CD4-positive, alpha-beta T cell treated with Interleukin-1 beta for 1 hour (primary cell): Measurements from ENCODE around the gene TAB2.
"Not testable (repeated sequence)": the region's sequence is repeated elsewhere in the genome, so short reads cannot be mapped to it uniquely, and the experiment has no call there.

ENCODE experiments used
- DNase-seq, 2 donors: peaks; one replicate each; pipeline ENCODE4 v3.0.0-alpha.2; 2020 to 2022

The TAB2 gene

DNA sequence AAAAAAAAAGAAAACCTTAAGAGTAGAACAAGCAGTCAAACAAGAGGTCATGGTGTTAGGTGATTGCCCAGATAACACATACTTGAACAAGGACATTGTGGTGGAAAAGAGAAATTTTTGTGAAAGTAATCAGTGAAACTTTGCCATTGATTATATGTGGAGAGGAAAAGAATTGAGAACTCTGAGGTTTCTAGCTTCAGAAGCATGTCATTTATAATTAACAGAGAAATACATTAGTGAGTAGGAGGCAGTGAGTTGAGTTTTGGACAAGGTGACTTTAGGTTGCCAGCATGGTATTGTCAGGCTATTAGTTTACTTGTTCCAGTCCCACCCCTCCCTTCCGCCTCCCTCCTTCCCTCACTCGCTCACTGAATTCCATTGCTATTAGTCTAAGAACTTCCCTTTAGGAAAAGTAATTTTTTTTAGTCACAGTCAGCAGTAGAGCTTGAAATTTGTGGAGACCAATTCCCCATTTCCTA lies 17.2 kb downstream of the TAB2 start:
- no peak for DNase-seq

DNA sequence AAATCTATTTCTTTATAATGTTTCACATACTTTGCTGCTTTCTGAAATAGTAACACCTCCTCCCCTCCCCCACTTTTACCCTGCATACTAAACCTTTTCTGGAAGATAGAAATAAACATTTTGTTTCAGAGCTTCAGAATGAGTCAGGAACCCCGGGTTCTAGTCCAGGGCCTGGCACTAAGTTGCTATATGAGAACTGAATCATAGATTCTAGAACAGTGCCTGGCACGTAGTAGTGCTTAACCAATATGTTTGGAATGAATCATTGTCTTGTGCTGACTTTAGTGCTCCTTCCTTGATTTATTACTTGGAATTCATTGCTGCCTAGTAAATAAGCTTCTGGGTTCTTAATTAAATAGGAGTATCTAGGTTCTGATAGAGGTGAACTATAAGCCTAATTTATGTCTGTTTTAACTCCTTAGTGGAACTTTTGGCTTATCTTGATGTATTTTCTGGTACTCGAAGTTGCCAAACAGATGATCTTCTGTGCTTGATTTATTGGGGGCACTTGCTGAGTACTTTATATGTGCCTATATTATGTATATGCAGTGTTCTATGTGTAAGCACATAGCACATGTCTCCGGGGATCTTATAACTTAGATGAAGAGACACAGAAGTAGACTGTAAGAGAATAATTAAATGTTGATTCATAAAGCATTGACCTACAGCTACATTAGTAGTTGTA lies 18.6 kb downstream of the TAB2 start:
- peak in 1 of 2 donors; percentile 7 for DNase-seq

DNA sequence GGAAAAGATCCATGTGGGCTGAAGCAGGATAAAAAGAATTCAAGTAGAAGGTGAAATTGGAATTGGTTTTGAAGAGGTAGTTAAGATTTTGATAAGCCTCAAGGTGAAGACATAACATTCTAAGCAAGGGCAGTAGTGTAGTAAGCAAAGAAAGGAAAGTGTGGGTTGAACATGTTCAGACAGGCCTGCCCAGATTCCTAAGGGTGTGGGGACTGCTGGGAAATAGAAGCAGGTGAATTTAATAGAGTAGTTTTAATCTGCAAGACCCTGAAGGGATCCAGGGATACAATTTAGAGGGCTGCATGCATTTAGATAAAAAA lies 19.1 kb downstream of the TAB2 start:
- DNase-seq = no peak

DNA sequence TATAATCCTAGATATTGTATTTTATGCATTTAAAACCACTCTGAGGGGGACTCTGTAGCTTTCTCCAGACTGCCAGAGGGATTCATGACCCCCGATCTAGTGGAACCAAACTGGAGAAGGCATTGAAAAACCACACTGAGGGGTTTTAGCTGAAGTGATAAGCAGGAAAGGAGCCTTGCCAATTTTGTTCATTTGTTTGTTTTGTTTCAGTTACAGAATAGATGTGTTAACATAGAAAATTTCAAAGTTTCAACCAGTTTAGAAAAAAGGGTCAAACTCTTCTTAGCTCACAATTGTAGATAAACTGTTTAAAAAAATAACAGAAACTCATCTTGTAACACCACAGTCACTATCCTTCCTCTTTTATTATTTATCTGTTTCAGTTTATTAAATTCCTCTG lies 19.8 kb downstream of the TAB2 start:
- DNase-seq = no peak

DNA sequence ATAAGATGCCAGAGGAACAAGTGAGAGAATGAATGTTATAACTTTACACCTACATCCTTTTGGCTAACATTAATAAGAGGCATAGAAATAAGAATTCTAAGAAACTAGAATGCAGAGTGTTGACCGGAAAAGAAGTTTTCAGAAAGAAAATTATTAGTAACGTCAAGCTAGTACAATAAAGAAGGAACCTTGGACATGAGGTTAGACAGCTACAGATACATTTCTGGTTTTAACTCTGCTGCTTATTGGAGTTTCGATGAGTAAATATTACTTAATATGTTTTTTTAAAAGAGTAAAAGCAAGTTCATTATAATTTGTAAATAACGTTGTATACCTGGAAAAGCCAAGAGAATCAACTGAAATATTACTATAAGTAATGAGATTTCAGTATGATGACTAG lies 22.7 kb downstream of the TAB2 start:
- DNase-seq = no peak

DNA sequence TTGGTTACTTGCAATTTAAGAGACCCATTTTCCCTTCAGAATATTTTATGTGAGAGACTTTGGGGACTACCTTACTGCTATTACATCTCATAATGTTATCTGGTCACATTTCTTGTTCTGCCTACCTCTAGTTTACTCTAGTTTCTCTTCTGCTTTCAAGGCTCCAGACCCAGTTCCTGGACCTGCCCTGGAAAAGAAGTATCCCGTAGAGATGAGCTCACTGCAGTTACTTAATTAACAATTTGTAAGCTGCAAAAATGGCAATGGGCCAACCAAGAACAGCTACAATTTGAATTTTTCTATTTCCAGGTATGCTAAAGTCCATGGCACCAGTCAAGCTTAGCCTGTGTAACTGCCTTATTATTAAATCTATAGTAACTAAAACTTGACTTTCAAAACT lies 25.0 kb downstream of the TAB2 start:
- DNase-seq = no peak

DNA sequence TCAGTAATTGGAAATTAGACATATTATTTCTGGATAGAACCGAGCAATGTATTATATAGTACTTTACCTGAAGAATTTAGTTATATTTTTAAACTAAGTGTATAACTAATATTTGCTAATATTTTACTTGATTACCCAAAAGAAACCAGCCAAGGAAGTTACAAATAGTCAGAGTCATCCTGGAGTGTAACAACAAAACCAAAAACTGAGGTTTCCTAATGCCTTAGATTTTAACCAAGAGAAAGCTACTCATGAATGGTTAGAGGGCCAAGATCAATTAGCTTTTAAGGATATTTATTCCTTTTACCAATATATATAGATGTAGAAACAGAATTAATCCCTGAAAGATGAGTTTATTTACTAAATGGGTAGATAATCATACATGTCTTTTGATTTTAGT lies 26.0 kb downstream of the TAB2 start:
- no peak for DNase-seq

DNA sequence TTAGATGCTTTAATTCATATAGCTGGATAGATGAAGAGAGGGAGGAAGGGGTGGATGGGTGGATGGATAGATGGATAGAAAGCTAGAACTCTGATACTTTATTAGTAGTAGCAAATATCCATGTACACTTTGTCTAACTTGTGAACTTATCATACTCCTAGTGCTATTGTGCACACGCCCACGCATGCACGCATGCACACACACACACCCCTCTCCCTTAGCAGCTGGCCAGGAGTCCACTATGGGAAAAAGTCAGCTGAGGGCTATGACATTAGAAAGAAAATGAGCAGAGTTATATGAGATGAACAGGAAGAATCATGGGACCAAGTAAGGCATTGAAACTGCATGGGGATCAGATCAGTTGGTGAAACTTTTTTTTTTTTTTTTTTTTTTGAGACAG lies 28.6 kb downstream of the TAB2 start:
- DNase-seq = no peak

DNA sequence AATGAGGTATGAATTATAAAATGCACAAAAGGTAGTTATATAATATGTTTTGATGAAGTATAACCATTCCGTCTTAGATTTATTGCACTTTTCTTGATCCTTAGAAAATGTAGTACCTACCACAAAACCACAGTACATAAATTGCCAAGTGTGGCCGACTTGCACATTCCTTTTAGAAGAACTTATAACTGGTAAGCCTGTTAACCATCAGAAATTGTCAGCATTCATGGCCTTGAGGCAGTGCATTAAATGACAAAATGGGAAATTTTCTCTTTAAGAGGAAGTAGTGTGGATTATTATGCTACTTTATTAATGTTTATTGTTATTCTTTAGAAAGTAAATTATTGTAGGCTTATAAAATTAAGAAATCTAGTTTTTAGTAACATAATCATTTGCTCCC lies 29.6 kb downstream of the TAB2 start:
- no peak for DNase-seq

DNA sequence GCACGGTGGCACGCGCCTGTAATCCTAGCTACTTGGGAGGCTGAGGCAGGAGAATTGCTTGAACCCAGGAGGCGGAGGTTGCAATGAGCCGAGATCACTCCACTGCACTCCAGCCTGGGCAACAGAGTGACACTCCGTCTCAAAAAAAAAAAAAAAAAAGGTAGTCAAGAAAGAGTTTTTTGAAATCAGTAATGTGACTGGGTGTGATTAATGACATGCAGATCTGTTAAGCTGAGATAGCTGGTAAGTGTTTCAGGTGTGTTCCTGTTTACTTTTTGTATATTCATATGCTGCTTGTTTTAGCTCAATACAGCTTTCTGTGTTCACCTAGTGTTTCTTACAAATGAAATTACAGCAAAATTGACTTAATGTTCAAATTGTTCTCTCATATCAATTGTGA lies 31.8 kb downstream of the TAB2 start:
- not testable (repeated sequence) for DNase-seq

DNA sequence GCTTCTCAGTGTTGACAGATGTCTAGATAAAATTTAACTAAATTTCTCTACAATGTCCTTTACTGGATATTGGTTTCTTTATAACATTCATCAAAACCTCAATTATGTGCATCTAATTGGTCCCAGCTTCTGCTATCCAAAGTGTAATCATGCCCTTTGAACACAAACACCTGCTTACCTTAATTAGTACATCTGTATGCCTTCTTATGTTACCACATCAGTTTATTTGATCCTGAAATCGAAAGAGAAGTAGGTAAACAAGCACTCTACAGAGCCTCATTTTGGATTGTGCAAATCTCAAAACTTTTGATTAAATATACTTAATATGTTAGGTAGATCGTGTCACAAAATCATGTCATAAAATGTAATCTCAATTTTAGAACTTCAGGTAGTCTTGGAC lies 36.5 kb downstream of the TAB2 start:
- no peak for DNase-seq

DNA sequence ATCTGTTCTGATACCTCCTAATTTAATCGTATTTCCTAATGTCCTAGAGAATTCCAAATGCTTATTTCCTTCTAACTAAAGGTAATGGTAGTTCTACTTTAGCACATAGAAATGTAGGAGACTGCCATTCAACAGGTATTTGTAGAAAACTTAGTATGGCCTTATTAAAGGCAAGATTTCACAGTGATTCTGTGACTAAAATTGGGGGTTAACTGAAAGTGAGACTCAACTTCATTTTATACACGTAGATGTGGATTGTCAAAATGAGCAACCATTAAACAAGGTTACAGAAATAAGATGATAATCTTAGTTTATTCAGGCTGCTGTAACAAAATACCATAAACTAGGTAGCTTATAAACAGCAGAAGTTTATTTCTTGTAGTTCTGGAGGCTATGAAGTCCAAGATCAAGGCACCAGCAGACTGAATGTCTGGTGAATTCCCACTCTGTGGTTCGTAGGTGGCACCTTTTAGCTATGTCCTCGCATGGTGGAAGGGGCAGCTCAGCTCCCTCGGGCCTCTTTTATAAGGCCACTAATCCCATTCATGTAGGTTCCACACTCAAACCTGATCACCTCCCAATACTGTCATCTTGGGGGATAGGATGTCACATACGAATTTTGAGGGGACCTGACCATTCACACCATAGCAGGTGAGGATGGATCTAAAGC lies 38.7 kb downstream of the TAB2 start:
- DNase-seq = no peak

DNA sequence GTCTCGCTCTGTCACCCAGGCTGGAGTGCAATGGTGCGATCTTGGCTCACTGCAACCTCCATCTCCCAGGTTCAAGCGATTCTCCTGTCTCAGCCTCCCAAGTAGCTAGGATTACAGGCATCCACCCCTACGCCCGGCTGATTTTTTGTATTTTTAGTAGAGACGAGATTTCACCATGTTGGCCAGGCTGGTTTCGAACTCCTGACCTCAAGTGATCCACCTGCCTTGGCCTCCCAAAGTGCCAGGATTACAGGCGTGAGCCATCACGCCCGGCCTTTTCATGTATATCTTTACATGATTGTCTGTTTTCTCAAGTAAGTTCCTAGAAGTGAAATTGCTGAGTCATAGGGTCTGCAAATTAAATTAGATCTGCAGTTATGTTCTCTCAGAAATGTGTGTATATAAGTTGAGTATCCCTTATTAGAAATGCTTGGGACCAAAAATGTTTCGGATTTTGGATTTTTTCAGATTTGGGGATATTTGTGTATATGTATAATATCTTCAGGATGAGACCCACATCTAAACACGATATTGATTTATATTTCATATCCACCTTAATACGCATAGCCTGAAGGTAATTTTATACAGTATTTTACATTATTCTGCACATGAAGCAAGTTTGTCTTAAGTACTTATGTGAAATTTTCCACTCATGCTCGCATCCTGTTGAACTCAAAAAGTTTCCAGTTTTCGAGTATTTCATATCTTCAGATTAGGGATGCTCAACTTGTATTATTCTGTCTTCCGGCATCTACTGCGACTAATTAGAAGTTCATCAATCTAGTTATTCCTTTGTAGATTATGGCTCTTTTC lies 40.4 kb downstream of the TAB2 start:
- DNase-seq = no peak

DNA sequence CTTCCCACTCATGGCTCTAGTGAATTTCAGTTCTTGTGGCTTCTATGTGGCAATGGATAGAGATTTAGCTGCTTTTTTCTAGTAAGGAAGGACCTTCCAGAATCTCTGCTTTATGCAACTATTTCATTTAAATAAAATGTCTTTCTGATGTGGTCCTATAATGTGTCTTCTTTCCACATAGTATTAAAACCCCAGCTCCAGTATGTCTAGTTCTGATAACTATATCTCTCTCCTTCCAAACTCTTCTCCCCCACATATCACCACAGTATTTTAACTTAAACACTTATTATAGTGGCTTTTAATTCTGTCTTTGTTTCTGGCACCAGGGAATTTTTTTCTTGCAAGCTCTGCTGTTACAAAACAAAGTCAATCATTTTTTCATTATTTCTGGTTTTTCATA lies 41.9 kb downstream of the TAB2 start:
- DNase-seq = no peak

DNA sequence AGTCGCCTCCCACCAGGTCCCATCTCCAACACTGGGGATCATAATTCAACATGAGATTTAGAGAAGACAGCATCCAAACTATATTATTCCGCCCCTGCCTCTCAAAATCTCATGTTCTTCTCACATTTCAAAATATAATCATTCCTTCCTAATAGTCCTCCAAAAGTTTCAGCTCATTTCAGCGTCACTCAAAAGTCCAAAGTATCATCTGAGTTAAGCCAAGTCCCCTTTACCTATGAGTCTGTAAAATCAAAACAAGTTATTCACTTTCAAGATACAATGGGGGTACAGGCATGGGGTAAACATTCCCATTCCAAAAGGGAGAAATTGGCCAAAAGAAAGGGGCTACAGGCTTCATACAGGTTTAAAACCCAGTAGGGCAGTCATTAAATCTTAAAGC lies 43.0 kb downstream of the TAB2 start:
- DNase-seq = no peak

DNA sequence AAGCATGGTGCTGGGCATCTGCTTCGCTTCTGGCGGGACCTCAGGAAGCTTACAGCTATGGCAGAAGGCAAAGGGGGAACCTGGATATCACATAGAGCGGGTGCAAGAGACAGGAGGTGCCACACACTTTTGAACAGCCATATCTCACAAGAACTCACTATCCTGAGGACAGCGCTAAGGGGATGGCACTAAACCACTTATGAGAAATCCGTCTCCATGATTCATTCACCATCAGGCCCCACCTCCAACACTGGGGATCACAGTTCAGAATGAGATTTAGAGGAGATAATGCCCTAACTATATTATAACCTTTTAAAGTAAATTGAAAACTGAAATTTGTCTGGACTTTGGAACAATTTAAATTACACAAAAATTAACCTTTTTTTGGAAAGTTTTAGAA lies 44.8 kb downstream of the TAB2 start:
- DNase-seq = no peak

DNA sequence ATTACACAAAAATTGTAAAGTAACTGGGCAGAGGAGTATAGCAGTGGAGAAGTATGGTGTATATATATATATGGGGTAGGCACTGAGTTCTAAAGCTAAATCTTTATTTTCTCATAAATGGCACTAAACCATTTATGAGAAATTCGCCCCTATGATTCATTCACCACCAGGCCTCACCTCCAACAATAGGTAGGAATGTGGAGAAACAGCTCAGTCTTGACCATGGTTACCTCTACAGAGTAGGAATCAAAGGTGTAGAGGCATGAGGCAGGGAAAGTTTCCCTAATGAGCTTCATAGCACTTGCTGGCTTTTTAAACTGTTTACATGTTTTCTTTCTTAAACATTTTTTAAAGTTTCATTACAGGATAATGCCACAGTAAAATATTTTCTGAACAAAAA lies 45.6 kb downstream of the TAB2 start:
- DNase-seq = no peak

DNA sequence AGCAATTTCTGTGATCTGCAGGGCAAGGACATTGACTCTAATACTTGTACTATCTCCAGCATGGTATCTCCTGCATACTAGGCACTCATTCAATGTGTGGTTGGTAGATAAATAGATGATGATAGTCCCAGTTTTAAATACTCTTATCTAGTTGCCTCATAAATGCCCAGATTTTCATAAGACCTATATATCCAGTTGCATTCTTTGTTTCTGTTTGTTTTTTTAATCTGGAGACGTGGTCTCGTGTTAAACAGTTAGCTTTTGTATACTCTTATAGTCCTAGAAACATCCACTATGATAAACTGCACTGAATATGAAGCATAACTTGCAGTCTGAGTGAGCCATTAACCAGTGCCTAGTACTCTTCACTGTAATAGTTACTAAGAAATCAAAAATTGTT lies 47.0 kb downstream of the TAB2 start:
- DNase-seq = no peak

DNA sequence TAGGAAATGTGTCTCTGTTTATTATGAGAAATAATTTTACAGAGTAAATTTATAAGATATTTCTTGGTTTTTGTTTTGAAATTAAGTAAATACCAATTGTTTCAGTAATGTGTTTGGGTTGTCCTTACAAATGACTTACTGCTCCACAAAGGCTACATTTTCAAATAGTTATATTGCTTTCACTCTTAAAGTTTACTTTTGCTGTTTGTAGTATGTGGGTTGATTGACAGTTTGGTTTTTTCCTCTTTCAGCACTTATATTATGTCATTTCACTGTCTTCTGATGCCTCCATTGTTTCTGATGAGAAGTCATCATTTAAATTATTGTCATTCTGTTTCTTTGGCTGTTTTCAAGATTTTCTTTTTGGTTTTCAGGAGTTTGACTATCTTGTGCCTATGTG lies 47.7 kb downstream of the TAB2 start:
- no peak for DNase-seq

DNA sequence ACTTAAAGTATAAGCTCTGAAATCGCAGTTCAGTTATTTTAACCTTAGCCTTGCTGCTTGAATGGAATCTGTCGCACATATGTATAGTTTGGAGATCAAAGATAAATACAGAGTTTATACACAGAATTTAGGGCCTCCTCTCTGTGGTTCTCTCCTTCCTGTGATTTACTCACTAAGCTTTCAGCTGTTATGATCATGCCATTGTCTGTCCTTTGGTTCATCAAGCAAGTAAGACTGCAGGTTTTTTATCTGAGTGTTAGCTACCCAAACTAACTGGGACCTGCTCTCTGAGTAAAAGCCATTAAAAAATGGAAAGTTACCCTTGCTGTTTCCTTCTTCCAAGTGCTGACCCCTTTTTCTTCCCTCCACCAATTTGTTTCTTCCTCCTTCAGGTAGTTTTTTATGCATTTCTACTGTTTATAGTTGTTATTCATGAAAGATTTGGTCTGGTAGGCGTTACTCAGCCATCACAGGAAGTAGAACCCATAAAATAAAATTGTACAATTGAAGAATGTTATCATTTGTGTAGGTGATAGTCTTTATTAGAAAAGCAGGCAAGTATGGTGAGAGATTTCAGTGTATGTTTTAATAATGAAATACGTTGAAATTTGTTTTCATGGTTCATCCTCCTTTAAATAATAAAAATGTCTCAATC lies 48.9 kb downstream of the TAB2 start:
- peak in 1 of 2 donors; percentile 48 for DNase-seq

DNA sequence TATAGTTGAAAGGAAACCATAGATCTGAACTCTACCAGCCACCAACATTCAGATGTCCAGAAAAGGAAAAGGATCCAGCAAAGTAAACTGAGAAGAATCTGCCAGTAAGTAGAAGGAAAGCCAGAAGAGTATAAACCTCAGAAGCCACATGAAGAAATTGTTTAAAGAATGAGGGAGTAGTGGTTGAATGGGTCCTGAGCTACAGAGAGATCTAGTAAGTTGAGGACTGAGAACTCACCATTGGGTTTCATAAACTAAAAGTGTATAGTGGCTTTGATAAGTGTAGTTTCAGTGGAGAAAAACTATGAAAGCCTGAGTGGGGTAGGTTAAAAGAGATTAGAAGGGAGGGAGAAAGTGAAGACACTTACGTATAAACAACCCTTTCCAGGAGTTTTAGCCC lies 50.6 kb downstream of the TAB2 start:
- no peak for DNase-seq

DNA sequence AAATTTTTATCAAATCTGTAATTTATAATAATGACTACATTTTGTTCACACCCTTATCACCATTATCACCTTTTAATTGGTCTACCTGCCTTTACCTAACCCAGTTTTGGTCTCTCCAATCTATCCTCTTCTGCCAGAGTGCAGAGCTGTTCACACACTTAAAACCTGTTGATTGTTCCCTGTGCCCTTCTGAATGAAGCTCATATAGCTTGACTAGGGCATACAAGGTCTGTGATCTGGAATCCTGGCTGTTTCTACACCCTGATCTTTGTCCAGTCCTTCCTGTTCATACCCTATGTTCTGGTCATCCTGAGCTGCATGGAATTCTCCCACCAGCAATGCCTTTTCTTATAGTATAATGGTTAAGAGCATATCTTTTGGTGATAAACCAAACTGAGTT lies 53.6 kb downstream of the TAB2 start:
- no peak for DNase-seq

DNA sequence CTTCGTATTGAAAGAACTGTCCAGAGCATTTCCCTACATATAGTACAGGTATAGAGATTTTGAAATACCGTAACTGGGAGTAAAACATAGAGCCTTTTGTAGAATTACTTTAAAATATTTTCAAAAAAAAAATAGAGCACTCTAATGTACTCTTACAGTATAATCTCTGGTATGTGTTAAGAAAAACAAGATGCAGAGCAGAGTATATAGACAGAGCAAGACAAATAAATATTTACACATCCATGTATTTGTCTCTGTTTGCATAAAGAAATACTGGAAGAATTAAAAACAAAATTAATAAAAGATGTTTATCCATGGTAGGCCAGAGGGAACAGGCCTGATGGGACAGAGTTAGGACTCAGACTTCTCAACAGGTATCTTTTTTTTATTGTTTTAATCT lies 54.5 kb downstream of the TAB2 start:
- DNase-seq = no peak

DNA sequence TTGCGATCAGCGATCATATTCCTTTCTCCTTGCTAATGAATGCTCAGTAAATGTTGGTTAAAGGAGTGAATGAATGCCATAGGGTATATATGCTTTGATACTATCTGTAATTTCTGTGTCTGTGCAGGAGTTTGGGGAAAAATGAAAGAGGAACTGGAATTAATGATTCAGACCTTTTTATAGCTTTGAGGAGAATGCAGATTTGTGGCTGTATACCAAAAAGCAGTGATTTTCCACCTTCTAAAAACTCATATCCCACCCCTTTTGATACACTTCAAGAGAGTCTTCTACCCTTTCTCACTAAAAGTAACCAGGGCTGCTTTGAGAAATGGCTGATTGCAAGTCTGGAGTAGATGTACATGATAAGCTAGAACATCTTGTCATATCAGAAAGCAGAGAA lies 56.0 kb downstream of the TAB2 start:
- no peak for DNase-seq
